Measurements from ENCODE around the gene INPP4B. TPM values are rescaled to one million over a fixed set of nuclear protein-coding genes. Genes with fewer than 3 reads are reported as not detected.

INPP4B gene
- total and polyA plus RNA-seq, 2 donors (not counting 1 experiment from before 2014, with no cell fraction given) = 19.7 to 22.2 TPM

DNA sequence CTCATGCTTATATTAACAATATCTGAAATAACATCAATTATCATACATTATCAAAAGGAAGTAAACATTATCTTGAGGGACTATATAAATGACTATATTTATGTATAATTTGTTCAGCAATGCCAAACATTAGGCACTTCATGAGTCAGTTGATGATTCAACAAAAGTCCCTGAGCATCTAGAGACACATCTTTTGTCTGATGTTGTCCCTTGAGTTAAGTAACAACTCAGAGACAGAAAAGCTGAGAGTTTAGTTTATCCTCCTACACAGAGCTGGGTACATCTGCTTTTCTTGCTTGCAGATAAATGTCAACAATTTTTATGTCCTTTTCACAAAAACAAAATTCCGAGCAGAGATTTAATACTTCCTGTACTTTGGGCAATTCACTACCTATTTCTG, 311.1 kb downstream of the INPP4B start:
- DNase-seq (ENCODE audit: low read depth in 2 of 2) = peak in 1 of 2 donors; percentile 32
- H3K9ac ChIP-seq (ENCODE audit: insufficient read depth, low read length) = no peak overlapping the region
- no peaks in the 10 kb centered on the region for H3K79me2 ChIP-seq (ENCODE audit: control insufficient read depth, insufficient read depth, low read length)
- H2AFZ ChIP-seq (ENCODE audit: low read length) = no peak overlapping the region
- no peaks in the 10 kb centered on the region for H3K36me3 ChIP-seq (ENCODE audit: control insufficient read depth, insufficient read depth, low read length)
- no peaks in the 10 kb centered on the region for H3K9me3 ChIP-seq (ENCODE audit: control insufficient read depth, insufficient read depth, low read depth, low read length)
- H3K4me2 ChIP-seq (ENCODE audit: extremely low read depth, insufficient read depth, low read length) = no peak overlapping the region
- H3K27ac ChIP-seq (ENCODE audit: insufficient read depth, low read length) = no peak overlapping the region
- H3K4me1 ChIP-seq (ENCODE audit: control insufficient read depth, extremely low read depth, insufficient read depth, low read length) = no peaks in the 10 kb centered on the region
- H3K4me3 ChIP-seq (replicated peaks in 1 of 4; ENCODE audit: control extremely low read depth in 1 of 4, insufficient read depth in 1 of 4, low read depth in 3 of 4, low read length in 4 of 4) = no peak overlapping the region
- H4K20me1 ChIP-seq (ENCODE audit: control insufficient read depth, extremely low read depth, insufficient read depth, low read length) = no peaks in the 10 kb centered on the region
- TF ChIP-seq EZH2 (IDR thresholded peaks at IDR 0.05; ENCODE audit: low read length, missing control alignments) = no peak
- TF ChIP-seq, protein P1, sequence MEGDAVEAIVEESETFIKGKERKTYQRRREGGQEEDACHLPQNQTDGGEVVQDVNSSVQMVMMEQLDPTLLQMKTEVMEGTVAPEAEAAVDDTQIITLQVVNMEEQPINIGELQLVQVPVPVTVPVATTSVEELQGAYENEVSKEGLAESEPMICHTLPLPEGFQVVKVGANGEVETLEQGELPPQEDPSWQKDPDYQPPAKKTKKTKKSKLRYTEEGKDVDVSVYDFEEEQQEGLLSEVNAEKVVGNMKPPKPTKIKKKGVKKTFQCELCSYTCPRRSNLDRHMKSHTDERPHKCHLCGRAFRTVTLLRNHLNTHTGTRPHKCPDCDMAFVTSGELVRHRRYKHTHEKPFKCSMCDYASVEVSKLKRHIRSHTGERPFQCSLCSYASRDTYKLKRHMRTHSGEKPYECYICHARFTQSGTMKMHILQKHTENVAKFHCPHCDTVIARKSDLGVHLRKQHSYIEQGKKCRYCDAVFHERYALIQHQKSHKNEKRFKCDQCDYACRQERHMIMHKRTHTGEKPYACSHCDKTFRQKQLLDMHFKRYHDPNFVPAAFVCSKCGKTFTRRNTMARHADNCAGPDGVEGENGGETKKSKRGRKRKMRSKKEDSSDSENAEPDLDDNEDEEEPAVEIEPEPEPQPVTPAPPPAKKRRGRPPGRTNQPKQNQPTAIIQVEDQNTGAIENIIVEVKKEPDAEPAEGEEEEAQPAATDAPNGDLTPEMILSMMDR (conservative IDR thresholded peaks at IDR 0.05 in 1 of 2, IDR thresholded peaks at IDR 0.05 in 1 of 2; ENCODE audit: low read depth in 1 of 2, low read length in 2 of 2) = no peak
- no peaks in the 10 kb centered on the region for H3K27me3 ChIP-seq (ENCODE audit: control insufficient read depth, insufficient read depth, low read length)

DNA sequence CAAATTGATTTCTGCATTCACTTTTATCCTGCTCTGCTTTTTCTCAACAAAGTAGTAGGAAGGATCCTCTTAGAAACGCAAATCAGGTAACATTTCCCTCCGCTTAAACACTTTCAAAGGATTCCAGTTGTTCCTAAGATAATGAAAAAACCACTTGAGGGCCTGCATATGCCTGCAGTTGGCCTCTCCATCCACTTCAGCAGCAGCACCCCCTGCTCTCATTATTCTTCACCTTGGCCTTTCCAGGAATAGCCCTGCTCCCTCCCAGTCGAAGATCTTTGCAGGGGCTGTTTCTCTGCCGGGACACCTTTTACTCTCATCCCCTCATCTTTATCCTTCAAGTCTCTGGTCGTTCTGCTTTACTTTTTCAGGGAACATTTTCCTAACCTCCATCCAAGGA, 314.0 kb downstream of the INPP4B start:
- Histone ChIP-seq H3K9ac (ENCODE audit: insufficient read depth, low read length) (no peak overlapping the region), H3K4me1 (ENCODE audit: control insufficient read depth, extremely low read depth, insufficient read depth, low read length) (no peaks in the 10 kb centered on the region), H4K20me1 (ENCODE audit: control insufficient read depth, extremely low read depth, insufficient read depth, low read length) (no peaks in the 10 kb centered on the region), H3K4me2 (ENCODE audit: extremely low read depth, insufficient read depth, low read length) (no peak overlapping the region), H3K36me3 (ENCODE audit: control insufficient read depth, insufficient read depth, low read length) (no peaks in the 10 kb centered on the region), H3K9me3 (ENCODE audit: control insufficient read depth, insufficient read depth, low read depth, low read length) (no peaks in the 10 kb centered on the region), H3K27ac (ENCODE audit: insufficient read depth, low read length) (no peak overlapping the region), H3K27me3 (ENCODE audit: control insufficient read depth, insufficient read depth, low read length) (no peaks in the 10 kb centered on the region), H2AFZ (ENCODE audit: low read length) (no peak overlapping the region), H3K79me2 (ENCODE audit: control insufficient read depth, insufficient read depth, low read length) (no peaks in the 10 kb centered on the region), H3K4me3 (replicated peaks in 1 of 4; ENCODE audit: control extremely low read depth in 1 of 4, insufficient read depth in 1 of 4, low read depth in 3 of 4, low read length in 4 of 4) (no peak overlapping the region)
- DNase-seq (ENCODE audit: low read depth in 2 of 2) = no peak
- TF ChIP-seq, protein P1 (conservative IDR thresholded peaks at IDR 0.05 in 1 of 2, IDR thresholded peaks at IDR 0.05 in 1 of 2; ENCODE audit: low read depth in 1 of 2, low read length in 2 of 2) = no peak
- TF ChIP-seq EZH2 (IDR thresholded peaks at IDR 0.05; ENCODE audit: low read length, missing control alignments) = no peak

DNA sequence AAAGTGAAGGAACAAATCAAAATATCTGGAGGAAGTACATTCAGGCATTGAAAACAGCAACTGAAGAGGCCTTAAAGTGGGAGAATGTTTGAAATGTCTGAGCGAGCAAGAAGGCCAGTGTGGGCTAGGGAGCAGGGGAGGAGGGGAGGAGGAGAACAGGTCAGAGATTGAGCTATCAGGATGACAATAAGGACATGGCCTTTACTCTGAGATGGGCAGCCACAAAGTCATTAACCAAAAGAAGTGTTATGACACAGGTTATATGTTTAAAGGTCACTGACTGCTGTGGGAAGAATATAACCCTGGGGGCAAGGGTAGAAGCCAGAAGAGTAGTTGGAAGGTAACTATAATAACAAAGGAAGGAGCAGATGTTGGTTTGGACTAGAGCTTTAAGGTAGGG, 315.4 kb downstream of the INPP4B start:
- Histone ChIP-seq H3K9me3 (ENCODE audit: control insufficient read depth, insufficient read depth, low read depth, low read length) (no peaks in the 10 kb centered on the region), H3K27ac (ENCODE audit: insufficient read depth, low read length) (no peak overlapping the region)

More for the DNA sequence above, 315.4 kb downstream of the INPP4B start:
- H3K36me3 ChIP-seq (ENCODE audit: control insufficient read depth, insufficient read depth, low read length) = no peaks in the 10 kb centered on the region
- no peak overlapping the region for H2AFZ ChIP-seq (ENCODE audit: low read length)
- H3K4me1 ChIP-seq (ENCODE audit: control insufficient read depth, extremely low read depth, insufficient read depth, low read length) = no peaks in the 10 kb centered on the region
- no peak overlapping the region for H3K9ac ChIP-seq (ENCODE audit: insufficient read depth, low read length)
- H3K79me2 ChIP-seq (ENCODE audit: control insufficient read depth, insufficient read depth, low read length) = no peaks in the 10 kb centered on the region
- H3K4me3 ChIP-seq (replicated peaks in 1 of 4; ENCODE audit: control extremely low read depth in 1 of 4, insufficient read depth in 1 of 4, low read depth in 3 of 4, low read length in 4 of 4) = no peak overlapping the region
- H3K27me3 ChIP-seq (ENCODE audit: control insufficient read depth, insufficient read depth, low read length) = no peaks in the 10 kb centered on the region
- no peak for TF ChIP-seq EZH2 (IDR thresholded peaks at IDR 0.05; ENCODE audit: low read length, missing control alignments)
- TF ChIP-seq, protein P1 (conservative IDR thresholded peaks at IDR 0.05 in 1 of 2, IDR thresholded peaks at IDR 0.05 in 1 of 2; ENCODE audit: low read depth in 1 of 2, low read length in 2 of 2) = no peak
- no peaks in the 10 kb centered on the region for H4K20me1 ChIP-seq (ENCODE audit: control insufficient read depth, extremely low read depth, insufficient read depth, low read length)
- H3K4me2 ChIP-seq (ENCODE audit: extremely low read depth, insufficient read depth, low read length) = no peak overlapping the region
- no peak for DNase-seq (ENCODE audit: low read depth in 2 of 2)

All from fibroblast of lung (primary cell).